Activated CD4-positive, alpha-beta memory T cell treated with anti-CD3 and anti-CD28 coated beads for 36 hours (primary cell): ENCODE data around the gene TAF1C. TPM values are rescaled to one million over a fixed set of nuclear protein-coding genes. Genes with fewer than 3 reads are reported as not detected.
"Not testable (repeated sequence)": the region's sequence is repeated elsewhere in the genome, so short reads cannot be mapped to it uniquely, and the experiment has no call there.

ENCODE experiments used
- CTCF ChIA-PET: fragments of 350-600 bp; sonication (Branson Sonifier 250); formaldehyde crosslinking; loops from one replicate; lab custom pipeline; 2021; ENCODE audit warnings: antibody characterized with exemption, inconsistent platforms; lab: Charles Lee
- POLR2A ChIA-PET: fragments of 350-600 bp; sonication (Branson Sonifier 250); formaldehyde crosslinking; loops from one replicate; lab custom pipeline; 2021; ENCODE audit warnings: antibody characterized with exemption; lab: Charles Lee
- DNase-seq: peaks from one replicate; pipeline ENCODE4 v3.0.0-alpha.2; 2020
- H3K27ac Mint-ChIP-seq: one replicate; pipeline ENCODE4 v1.8.0; 2021; ENCODE audit warnings: mixed read lengths
- H3K27me3 Mint-ChIP-seq: one replicate; pipeline ENCODE4 v1.8.0; 2021; ENCODE audit warnings: mixed read lengths
- H3K36me3 Mint-ChIP-seq: one replicate; pipeline ENCODE4 v1.8.0; 2021; ENCODE audit warnings: mixed read lengths
- H3K4me1 Mint-ChIP-seq: one replicate; pipeline ENCODE4 v1.8.0; 2021; ENCODE audit warnings: low read depth, mixed read lengths
- H3K4me3 Mint-ChIP-seq: one replicate; pipeline ENCODE4 v1.8.0; 2021; ENCODE audit warnings: mild to moderate bottlenecking, mixed read lengths
- H3K9me3 Mint-ChIP-seq: one replicate; pipeline ENCODE4 v1.8.0; 2021; ENCODE audit warnings: mixed read lengths
- intact Hi-C: fragments of 100-400 bp; cut with micrococcal nuclease; formaldehyde crosslinking; loops from one replicate; pipeline ENCODE4 v1.15.1; 2023
- total RNA-seq, 2 experiments: library from RNA; stranded (reverse); gene quantifications; one replicate each; pipeline ENCODE4 v1.2.3, GENCODE V29; 2021

Gene TAF1C
- total RNA-seq, 2 experiments from 2014 or later, result 44.7 to 48.1 TPM

DNA sequence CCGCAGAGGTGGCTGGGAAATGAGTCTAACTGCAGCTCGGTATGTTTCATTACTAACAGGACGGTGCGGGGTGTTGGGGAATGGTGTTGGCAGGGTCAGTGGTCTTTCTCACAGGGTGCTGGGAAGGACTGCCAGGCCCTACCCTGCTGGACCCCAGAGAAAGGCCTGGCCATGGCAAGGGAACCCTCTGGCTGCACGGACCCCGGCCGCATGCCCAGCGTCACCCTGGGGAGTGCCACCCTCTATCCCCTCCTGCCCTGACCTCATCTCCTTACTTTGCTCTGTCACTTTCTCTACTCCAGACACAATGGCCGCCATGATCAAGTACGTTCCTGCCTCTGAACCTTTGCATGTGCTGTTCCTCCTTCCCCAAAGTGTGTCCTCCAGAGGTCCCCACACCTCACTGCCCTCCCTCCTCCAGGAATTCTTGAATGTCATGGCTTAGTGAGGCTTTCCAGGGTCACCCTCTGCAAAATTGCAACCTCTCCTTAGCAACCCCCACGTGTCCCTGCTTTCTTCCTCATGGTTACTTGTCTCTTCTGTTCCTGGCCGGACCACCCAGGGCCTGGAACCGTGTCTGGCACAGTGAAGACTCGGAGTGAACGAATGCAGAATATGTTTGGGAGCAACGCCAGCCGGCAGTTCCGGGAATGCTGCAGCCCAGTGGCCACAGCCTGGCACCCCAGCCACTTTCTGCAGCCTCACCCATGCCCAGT, 19.3 kb upstream of the TAF1C start:
- Mint-ChIP-seq H3K36me3 (no peaks in the 10 kb centered on the region), H3K4me3 (no peak overlapping the region), H3K27ac (no peak overlapping the region), H3K27me3 (no peaks in the 10 kb centered on the region), H3K9me3 (peaks cover 2% of the 10 kb centered on the region), H3K4me1 (peaks cover 2% of the 10 kb centered on the region)
- ChIA-PET CTCF (no interaction called here), POLR2A (no interaction called here)
- no peak for DNase-seq
- intact Hi-C loops, result no loop called here

DNA sequence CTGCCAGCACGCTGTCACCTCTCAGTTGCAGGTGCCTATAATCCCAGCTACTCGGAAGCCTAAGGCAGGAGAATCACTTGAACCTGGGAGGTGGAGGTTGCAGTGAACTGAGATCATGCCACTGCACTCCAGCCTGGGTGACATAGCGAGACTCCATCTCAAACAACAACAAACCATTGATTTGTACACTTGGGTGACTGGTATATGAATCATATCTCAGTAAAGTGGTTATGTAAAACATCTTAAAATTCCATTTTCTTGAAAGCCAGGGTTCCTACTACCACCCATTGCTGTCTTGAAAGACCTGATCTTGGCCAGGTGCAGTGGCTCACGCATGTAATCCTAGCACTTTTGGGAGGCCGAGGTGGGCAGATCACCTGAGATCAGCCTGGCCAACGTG, 18.3 kb upstream of the TAF1C start:
- H3K36me3 Mint-ChIP-seq, intact Hi-C loops, H3K4me3 Mint-ChIP-seq, DNase-seq, H3K27ac Mint-ChIP-seq, H3K9me3 Mint-ChIP-seq, POLR2A ChIA-PET, H3K4me1 Mint-ChIP-seq, H3K27me3 Mint-ChIP-seq: not testable (repeated sequence)
- CTCF ChIA-PET, result interaction anchor here (1.1 kb wide), 1 partner anchor 139 kb away, joined by 3 read pairs; no protein-coding TSS in a partner anchor

DNA sequence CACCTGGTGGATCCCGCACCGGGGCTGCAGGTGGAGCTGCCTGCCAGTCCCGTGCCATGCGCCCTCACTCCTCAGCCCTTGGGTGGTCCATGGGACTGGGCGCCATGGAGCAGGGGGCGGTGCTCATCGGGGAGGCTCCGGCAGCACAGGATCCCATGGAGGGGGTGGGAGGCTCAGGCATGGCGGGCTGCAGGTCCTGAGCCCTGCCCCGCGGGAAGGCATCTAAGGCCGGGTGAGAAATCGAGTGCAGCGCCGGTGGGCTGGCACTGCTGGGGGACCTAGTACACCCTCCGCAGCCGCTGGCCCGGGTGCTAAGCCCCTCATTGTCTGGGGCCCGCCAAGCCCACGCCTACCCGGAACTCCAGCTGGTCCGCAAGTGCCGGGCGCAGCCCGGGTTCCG, 17.7 kb upstream of the TAF1C start:
- H3K27me3 Mint-ChIP-seq, DNase-seq, POLR2A ChIA-PET, H3K27ac Mint-ChIP-seq, H3K4me3 Mint-ChIP-seq, H3K36me3 Mint-ChIP-seq, H3K4me1 Mint-ChIP-seq, H3K9me3 Mint-ChIP-seq, intact Hi-C loops: not testable (repeated sequence)
- CTCF ChIA-PET, result interaction anchor here (1.1 kb wide), 1 partner anchor 139 kb away, joined by 3 read pairs; no protein-coding TSS in a partner anchor

DNA sequence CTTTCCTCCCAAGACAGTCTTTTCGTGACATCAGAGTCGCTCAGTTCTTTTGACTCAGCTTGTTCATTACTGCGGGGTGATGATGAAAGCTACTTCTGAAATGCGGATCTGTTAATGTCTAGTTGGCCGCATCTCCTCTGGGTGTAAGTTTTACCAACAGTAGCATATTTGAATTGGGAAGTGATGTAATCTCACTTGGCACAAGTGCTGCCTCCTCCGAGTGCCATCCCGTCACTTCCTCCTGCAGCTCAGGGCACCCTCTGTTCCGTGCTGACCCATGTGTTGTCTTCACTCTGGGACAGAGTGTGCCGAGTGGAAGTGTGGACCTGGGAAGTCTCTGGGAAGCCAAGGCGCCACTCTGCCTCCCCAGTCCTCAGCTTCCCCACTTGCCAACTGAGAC, 13.0 kb upstream of the TAF1C start:
- no peaks in the 10 kb centered on the region for H3K9me3 Mint-ChIP-seq
- no peak overlapping the region for H3K27ac Mint-ChIP-seq
- no peak overlapping the region for H3K4me3 Mint-ChIP-seq
- intact Hi-C loops, result no loop called here
- DNase-seq, result no peak
- ChIA-PET CTCF (interaction anchor here (1.8 kb wide), 1 partner anchor 13 kb away, joined by 7 read pairs; the partner anchor contains the start of gene TAF1C), POLR2A (no interaction called here)
- H3K27me3 Mint-ChIP-seq, result no peaks in the 10 kb centered on the region
- H3K36me3 Mint-ChIP-seq, result no peaks in the 10 kb centered on the region
- no peaks in the 10 kb centered on the region for H3K4me1 Mint-ChIP-seq

DNA sequence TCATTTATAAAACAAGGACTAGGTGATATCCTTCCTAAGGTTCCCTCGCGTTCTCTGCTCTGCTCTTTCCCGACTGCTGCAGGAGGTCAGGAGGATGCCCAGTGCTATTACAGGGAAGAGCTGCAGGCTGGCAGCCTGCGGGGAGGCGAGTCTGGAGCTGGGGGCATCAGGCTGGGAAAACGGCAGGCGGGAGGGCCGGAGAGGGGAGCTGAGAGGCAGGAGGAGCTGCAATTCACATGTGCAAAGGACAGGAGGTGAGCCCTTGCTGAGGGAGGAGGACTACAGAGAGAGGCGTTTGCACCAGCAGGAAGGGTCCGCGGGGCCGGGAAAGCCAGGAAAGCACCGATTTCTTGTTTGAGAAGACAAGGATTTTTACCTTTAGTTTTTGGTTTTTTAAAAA, 12.2 kb upstream of the TAF1C start:
- POLR2A ChIA-PET, result no interaction called here
- Mint-ChIP-seq H3K27me3 (no peaks in the 10 kb centered on the region), H3K4me1 (peaks cover 7% of the 10 kb centered on the region), H3K36me3 (no peaks in the 10 kb centered on the region), H3K9me3 (no peaks in the 10 kb centered on the region), H3K4me3 (no peak overlapping the region), H3K27ac (no peak overlapping the region)
- DNase-seq, result no peak
- CTCF ChIA-PET, result interaction anchor here (0.7 to 1.8 kb wide), 2 partner anchors 12 to 206 kb away, joined by 3 to 7 read pairs; partner anchors contain the start of gene TAF1C
- intact Hi-C loops, result no loop called here

DNA sequence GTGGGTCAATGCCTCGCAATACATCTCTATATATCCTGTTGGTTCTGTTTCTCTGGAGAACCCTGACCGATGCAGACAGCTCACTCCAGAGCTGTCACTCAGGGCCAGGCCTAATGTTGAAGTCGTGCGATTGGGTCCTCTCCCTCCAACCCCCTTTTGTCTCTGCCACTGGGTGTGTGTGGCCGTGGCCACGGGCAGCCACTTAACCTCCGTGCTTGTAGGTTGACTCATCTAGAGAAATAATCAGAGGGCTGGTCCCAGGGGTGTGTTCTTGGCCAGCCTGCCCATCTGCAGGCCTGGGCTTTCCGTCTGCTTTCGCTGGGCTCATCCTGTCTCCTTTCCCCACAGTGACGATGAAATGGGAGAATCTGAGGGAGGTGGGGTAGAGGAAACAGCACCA, 11.5 kb upstream of the TAF1C start:
- Mint-ChIP-seq H3K4me3 (no peak overlapping the region), H3K27ac (no peak overlapping the region), H3K9me3 (no peaks in the 10 kb centered on the region), H3K27me3 (no peaks in the 10 kb centered on the region), H3K4me1 (peaks cover 13% of the 10 kb centered on the region), H3K36me3 (no peaks in the 10 kb centered on the region)
- ChIA-PET CTCF (interaction anchor here (0.7 to 1.8 kb wide), 2 partner anchors 11 to 205 kb away, joined by 3 to 7 read pairs; partner anchors contain the start of gene TAF1C), POLR2A (no interaction called here)
- intact Hi-C loops, result no loop called here
- DNase-seq, result no peak

DNA sequence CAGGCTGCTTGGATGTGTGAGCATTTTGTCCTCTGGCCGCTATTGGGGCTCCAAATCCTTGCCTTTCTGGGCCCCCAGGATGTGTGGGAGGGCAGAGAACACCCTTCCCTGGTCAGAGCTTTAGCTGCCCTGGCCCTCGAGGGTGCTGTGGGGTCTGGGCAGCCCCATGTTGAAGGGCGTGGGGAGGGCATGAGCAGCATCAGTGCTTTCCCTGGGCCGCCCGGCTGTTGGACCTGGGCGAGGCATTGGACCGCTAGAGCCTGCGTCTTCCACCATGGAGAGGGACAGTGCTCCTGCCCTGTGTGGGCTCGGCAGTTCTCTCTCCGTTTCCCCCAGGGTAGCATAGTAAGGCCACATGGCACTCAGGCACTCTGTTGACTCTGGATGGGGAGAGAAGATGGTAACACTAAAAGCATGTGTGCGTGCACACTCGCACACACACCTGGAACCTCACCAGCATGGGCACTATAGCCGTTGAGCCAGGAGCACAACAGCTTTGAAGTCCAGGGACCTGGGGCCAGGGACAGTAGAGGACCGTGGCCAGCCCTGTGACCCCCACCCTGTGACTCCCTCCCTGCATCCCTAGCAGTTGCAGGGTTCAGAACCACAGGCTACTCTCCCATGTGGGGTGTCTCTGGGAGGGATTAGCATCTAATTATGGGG, 10.7 kb upstream of the TAF1C start:
- Mint-ChIP-seq H3K9me3 (no peaks in the 10 kb centered on the region), H3K27me3 (no peaks in the 10 kb centered on the region), H3K4me3 (no peak overlapping the region), H3K36me3 (no peaks in the 10 kb centered on the region), H3K27ac (no peak overlapping the region), H3K4me1 (peaks cover 16% of the 10 kb centered on the region)
- ChIA-PET CTCF (no interaction called here), POLR2A (no interaction called here)
- no peak for DNase-seq
- intact Hi-C loops, result no loop called here

DNA sequence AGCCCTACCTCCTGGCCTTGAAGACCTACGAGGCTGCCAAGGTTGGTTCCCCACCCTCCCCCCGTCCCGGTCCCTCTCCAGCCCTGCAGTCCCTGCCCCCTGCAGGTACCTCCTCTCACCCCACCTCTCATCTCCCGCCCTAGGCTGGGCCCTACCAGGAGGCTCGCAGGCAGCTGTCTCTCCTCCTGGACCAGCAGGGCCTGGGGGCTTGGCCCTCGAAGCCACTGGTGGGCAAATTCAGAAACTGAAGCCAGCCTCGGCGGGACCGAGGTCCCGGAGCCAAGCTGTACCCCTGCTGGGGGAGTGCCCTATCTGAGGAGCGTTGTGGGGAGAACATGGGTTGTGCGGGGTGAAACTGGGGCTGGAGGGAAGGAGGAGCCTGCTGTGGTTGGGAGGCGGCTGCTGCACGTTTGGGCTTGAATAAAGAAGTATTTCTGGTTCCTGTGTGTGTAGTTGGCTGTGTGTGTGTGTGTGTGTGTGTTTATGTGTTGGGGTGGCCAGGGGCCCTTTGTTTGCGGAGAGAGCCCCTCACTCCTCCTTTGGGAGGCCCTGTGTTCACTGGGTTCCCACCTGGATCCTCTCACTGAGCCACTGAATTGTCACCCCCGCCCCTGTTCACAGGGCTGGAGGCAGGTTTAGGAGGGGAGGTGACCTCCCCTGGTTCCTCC, 10.0 kb upstream of the TAF1C start:
- H3K27me3 Mint-ChIP-seq, result no peaks in the 10 kb centered on the region
- POLR2A ChIA-PET, result no interaction called here
- no peaks in the 10 kb centered on the region for H3K36me3 Mint-ChIP-seq
- H3K4me3 Mint-ChIP-seq, result no peak overlapping the region
- DNase-seq, result no peak
- H3K4me1 Mint-ChIP-seq, result peaks cover 16% of the 10 kb centered on the region
- CTCF ChIA-PET, result no interaction called here
- no peaks in the 10 kb centered on the region for H3K9me3 Mint-ChIP-seq
- intact Hi-C loops, result no loop called here
- H3K27ac Mint-ChIP-seq, result no peak overlapping the region

DNA sequence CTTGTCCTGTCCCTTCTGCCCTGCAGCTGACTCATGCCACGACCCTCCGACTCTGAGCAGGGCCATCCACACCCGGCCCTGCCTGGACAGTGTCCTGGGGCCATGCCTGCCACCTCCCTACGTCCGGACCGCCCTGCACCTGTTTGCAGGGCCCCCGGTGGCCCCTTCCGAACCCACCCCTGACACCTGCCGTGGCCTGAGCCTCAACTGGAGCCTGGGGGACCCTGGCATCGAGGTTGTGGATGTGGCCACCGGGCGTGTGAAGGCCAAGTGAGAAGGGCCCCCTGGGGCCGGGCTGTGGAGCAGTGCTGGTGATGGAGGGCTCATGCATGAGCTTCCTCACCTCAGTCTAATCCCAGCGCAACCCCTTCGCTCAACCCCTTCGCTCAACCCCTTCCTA, 9.2 kb upstream of the TAF1C start:
- no peak overlapping the region for H3K4me3 Mint-ChIP-seq
- no peaks in the 10 kb centered on the region for H3K27me3 Mint-ChIP-seq
- no peak overlapping the region for H3K27ac Mint-ChIP-seq
- no peaks in the 10 kb centered on the region for H3K36me3 Mint-ChIP-seq
- intact Hi-C loops, result no loop called here
- no peak for DNase-seq
- ChIA-PET POLR2A (no interaction called here), CTCF (no interaction called here)
- no peaks in the 10 kb centered on the region for H3K9me3 Mint-ChIP-seq
- peaks cover 16% of the 10 kb centered on the region for H3K4me1 Mint-ChIP-seq

DNA sequence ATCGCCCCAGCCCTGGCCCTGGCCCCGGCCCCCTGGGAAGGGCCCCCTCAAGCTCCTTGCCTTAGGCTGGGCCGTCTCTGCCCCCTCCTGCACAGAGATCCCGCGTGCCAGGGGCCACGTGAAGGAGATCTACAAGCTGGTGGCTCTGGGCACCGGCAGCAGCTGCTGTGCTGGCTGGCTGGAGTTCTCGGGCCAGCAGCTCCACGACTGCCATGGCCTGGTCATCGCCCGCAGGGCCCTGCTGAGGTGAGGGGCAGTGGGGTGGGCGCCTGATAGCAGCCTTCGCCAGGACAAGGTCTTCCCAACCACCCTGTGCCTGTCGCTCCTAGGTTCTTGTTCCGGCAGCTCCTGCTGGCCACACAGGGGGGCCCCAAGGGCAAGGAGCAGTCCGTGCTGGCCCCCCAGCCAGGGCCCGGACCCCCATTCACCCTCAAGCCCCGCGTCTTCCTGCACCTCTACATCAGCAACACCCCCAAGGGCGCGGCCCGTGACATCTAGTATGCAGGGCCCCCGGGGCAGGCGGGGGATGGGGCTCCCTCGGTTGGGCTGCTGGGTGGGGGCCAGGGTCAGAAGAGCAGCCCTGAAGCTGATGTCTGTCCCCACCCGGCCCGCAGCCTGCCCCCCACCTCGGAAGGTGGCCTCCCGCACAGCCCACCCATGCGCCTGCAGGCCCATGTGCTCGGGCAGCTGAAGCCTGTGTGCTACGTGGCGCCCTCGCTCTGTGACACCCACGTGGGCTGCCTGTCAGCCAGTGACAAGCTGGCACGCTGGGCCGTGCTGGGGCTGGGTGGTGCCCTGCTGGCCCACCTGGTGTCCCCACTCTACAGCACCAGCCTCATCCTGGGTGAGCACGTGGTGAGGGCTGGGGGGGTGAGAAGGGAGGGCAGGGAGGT, 8.6 kb upstream of the TAF1C start:
- no peaks in the 10 kb centered on the region for H3K36me3 Mint-ChIP-seq
- no peak overlapping the region for H3K4me3 Mint-ChIP-seq
- H3K4me1 Mint-ChIP-seq, result peaks cover 16% of the 10 kb centered on the region
- no peak overlapping the region for H3K27ac Mint-ChIP-seq
- intact Hi-C loops, result no loop called here
- H3K27me3 Mint-ChIP-seq, result no peaks in the 10 kb centered on the region
- ChIA-PET CTCF (interaction anchor here (1.3 kb wide), 1 partner anchor 9 kb away, joined by 7 read pairs; the partner anchor contains the start of gene TAF1C), POLR2A (no interaction called here)
- no peak for DNase-seq
- no peaks in the 10 kb centered on the region for H3K9me3 Mint-ChIP-seq

DNA sequence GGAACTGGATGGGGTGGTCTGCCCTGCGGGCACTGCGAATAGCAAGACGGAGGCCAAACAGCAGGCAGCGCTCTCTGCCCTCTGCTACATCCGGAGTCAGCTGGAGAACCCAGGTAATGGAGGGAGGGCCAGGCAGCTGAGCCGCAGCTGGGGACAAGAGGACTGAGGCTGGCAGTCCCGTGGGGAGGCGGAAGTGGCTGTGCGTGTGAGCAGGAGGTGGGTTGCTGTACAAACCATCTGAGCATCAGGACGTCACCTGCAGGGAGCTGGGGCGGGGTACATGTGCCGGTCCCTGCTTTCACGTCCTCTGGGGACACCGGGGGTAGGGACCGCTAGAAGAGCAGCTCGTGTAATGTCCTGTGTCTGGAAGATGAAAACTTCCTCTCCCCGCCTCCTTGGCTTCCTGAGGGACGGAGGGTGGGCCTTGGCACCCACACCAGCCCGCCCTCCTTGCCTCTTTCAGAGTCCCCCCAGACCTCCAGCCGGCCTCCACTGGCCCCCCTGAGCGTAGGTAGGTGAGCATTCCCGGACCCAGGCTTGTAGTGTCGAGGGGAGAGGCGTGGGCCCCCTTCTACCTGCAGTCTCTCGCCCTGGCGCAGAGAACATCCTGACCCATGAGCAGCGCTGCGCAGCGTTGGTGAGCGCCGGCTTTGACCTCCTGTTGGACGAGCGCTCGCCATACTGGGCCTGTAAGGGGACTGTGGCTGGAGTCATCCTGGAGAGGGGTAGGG, 7.8 kb upstream of the TAF1C start:
- Mint-ChIP-seq H3K27ac (no peak overlapping the region), H3K36me3 (no peaks in the 10 kb centered on the region), H3K4me1 (peaks cover 16% of the 10 kb centered on the region), H3K27me3 (no peaks in the 10 kb centered on the region), H3K4me3 (peak overlapping the region; percentile 9), H3K9me3 (no peaks in the 10 kb centered on the region)
- intact Hi-C loops, result no loop called here
- peak; percentile 62 for DNase-seq
- POLR2A ChIA-PET, result interaction anchor here (0.5 kb wide), 1 partner anchor 179 kb away, joined by 3 read pairs; no protein-coding TSS in a partner anchor
- CTCF ChIA-PET, result interaction anchor here (1.3 kb wide), 1 partner anchor 8 kb away, joined by 7 read pairs; the partner anchor contains the start of gene TAF1C
